K562 (cell line): Measurements from ENCODE around the gene GNAZ. TPM values are rescaled to one million over a fixed set of nuclear protein-coding genes. Genes with fewer than 3 reads are reported as not detected.

Source experiments
- ATAC-seq: fragments of 200-7000 bp; cut with Tn5 transposase; 3 replicates; pipeline ENCODE4 v1.9.1; 2020; ENCODE audit warnings: moderate library complexity
- BruUV-seq: library from RNA; stranded (reverse); fragments of 400-500 nt; replicated peaks from 2 replicates; lab custom pipeline; 2021; lab: Mats Ljungman, UMichigan
- CTCF ChIA-PET: fragments of 300-600 bp; formaldehyde crosslinking; extraction: SDS; loops from one replicate; lab custom pipeline; 2021; ENCODE audit warnings: low intra/inter-chr PET ratio; lab: Yijun Ruan, JAX
- POLR2A ChIA-PET: fragments of 300-600, 350-650 bp; sonication (Branson Sonifier 250); formaldehyde crosslinking; extraction: SDS; loops from one replicate; lab custom pipeline; 2021; ENCODE audit warnings: antibody characterized with exemption, inconsistent platforms; lab: Yijun Ruan, JAX
- DNase-seq, 4 experiments: peaks; one replicate each; pipeline versions ENCODE4 v3.0.0 to v3.0.0-alpha.2; 2011 to 2018; ENCODE audit warnings: low spot score in 3 of 4, mixed read lengths in 3 of 4; ENCODE audit errors: extremely low read depth in 1 of 4
- FAIRE-seq: peaks from 2 replicates; lab custom pipeline; 2011; peaks lifted over from hg19 to GRCh38; lab: Jason Lieb, UNC
- H2AFZ ChIP-seq: 2 replicates; pipeline ENCODE4 v1.6.0; 2011; ENCODE audit warnings: low read depth, low read length, control low read depth, inconsistent platforms
- H3K27ac ChIP-seq: fragments of 200-600 bp; 3 replicates; pipeline ENCODE4 v1.8.0; 2011; ENCODE audit warnings: low read depth, mild to moderate bottlenecking, control low read depth, inconsistent platforms, low read length, moderate library complexity, mixed read lengths; ENCODE audit errors: extremely low read depth
- H3K27me3 ChIP-seq, 2 experiments: fragments of 300-600 bp in 1 of 2; 2 replicates in 1 of 2; 3 replicates in 1 of 2; pipeline versions ENCODE4 v1.6.0 to v1.8.0; 2011; ENCODE audit warnings: inconsistent platforms in 2 of 2, low read length in 2 of 2, mild to moderate bottlenecking in 1 of 2, mixed read lengths in 1 of 2, moderate library complexity in 1 of 2; ENCODE audit not compliant: control insufficient read depth in 2 of 2, insufficient read depth in 2 of 2
- H3K36me3 ChIP-seq: fragments of 300-600 bp; 3 replicates; pipeline ENCODE4 v1.8.0; 2011; ENCODE audit warnings: mild to moderate bottlenecking, low read length, inconsistent platforms; ENCODE audit not compliant: control insufficient read depth, insufficient read depth
- H3K4me1 ChIP-seq, 2 experiments: fragments of 200-600 bp in 1 of 2; replicated peaks in 1 of 2; 2 replicates in 1 of 2; 3 replicates in 1 of 2; pipeline versions ENCODE4 v1.5.1 to v1.8.0; 2011; ENCODE audit warnings: inconsistent platforms in 2 of 2, low read length in 2 of 2, mild to moderate bottlenecking in 1 of 2, mixed read lengths in 1 of 2, moderate library complexity in 1 of 2; ENCODE audit not compliant: control insufficient read depth in 2 of 2, insufficient read depth in 2 of 2
- H3K4me2 ChIP-seq: 2 replicates; pipeline ENCODE4 v1.6.1; 2011; ENCODE audit warnings: low read length, control low read depth, inconsistent platforms, mixed read lengths; ENCODE audit not compliant: insufficient read depth
- H3K4me3 ChIP-seq: fragments of 200-600 bp; sonication (generic), shearing (Covaris generic); 2 replicates; pipeline ENCODE4 v1.5.1; 2016; ENCODE audit warnings: control low read depth, inconsistent platforms
- H3K79me2 ChIP-seq: fragments of 200-600 bp; 3 replicates; pipeline ENCODE4 v1.8.0; 2011; ENCODE audit warnings: low read length, inconsistent platforms; ENCODE audit not compliant: control insufficient read depth, insufficient read depth
- H3K9ac ChIP-seq, 2 experiments: 2 replicates each; pipeline versions ENCODE4 v1.6.0 to v1.6.1; 2011; ENCODE audit warnings: low read depth in 2 of 2, low read length in 2 of 2, control low read depth in 1 of 2, inconsistent platforms in 1 of 2, mild to moderate bottlenecking in 1 of 2, mixed read lengths in 1 of 2; ENCODE audit not compliant: insufficient read depth in 1 of 2
- H3K9me1 ChIP-seq: one replicate; pipeline ENCODE4 v1.6.0; 2011; ENCODE audit warnings: inconsistent platforms, mild to moderate bottlenecking, low read length, moderate library complexity; ENCODE audit not compliant: control insufficient read depth, insufficient read depth
- H3K9me3 ChIP-seq: replicated peaks from 2 replicates; pipeline ENCODE4 v1.5.1; 2011; ENCODE audit warnings: low read depth, low read length, inconsistent platforms; ENCODE audit not compliant: control insufficient read depth, insufficient read depth
- H4K20me1 ChIP-seq: replicated peaks from 2 replicates; pipeline ENCODE4 v1.6.1; 2011; ENCODE audit warnings: low read length, inconsistent platforms, mixed read lengths; ENCODE audit not compliant: control insufficient read depth, insufficient read depth
- CHD1 ChIP-seq: fragments of 200-600 bp; sonication (generic); IDR thresholded peaks from one replicate; pipeline ENCODE4 v1.6.1; 2012; ENCODE audit warnings: mild to moderate bottlenecking, moderate library complexity, low read length, inconsistent platforms
- E2F6 ChIP-seq, 2 experiments: IDR thresholded peaks; 2 replicates each; pipeline ENCODE4 v1.6.1; 2011; ENCODE audit warnings: borderline replicate concordance in 1 of 2, control low read depth in 1 of 2, low read depth in 1 of 2, low read length in 1 of 2, mild to moderate bottlenecking in 1 of 2, mixed read lengths in 1 of 2, moderate library complexity in 1 of 2; ENCODE audit not compliant: insufficient read depth in 1 of 2, insufficient read length in 1 of 2, poor library complexity in 1 of 2, severe bottlenecking in 1 of 2; ENCODE audit errors: extremely low read depth in 1 of 2
- GATA2 ChIP-seq: sonication (generic); formaldehyde crosslinking; IDR thresholded peaks from 2 replicates; pipeline ENCODE4 v1.4.0; 2020; ENCODE audit warnings: mild to moderate bottlenecking, missing genetic modification reagents
- HMGXB4 ChIP-seq: sonication (generic); formaldehyde crosslinking; IDR thresholded peaks from 2 replicates; pipeline ENCODE4 v1.8.1; 2023; ENCODE audit warnings: mild to moderate bottlenecking, missing genetic modification reagents
- KDM4B ChIP-seq, 2 experiments: fragments of 450-650 bp in 1 of 2; sonication (generic) in 1 of 2; IDR thresholded peaks; 2 replicates each; pipeline ENCODE4 v1.6.1; 2016 to 2017; ENCODE audit warnings: borderline replicate concordance in 2 of 2, antibody characterized with exemption in 1 of 2, low read depth in 1 of 2, mild to moderate bottlenecking in 1 of 2
- MECOM ChIP-seq: fragments of 250-450 bp; sonication (Bioruptor Pico); IDR thresholded peaks from 2 replicates; pipeline ENCODE4 v1.8.0; 2022; ENCODE audit warnings: inconsistent platforms
- NKRF ChIP-seq: fragments of 450-650 bp; IDR thresholded peaks from 2 replicates; pipeline ENCODE4 v1.6.1; 2016; ENCODE audit warnings: borderline replicate concordance
- RB1 ChIP-seq: fragments of 450-650 bp; IDR thresholded peaks from 2 replicates; pipeline ENCODE4 v1.6.1; 2017; ENCODE audit warnings: low read depth, mild to moderate bottlenecking
- TCF7L2 ChIP-seq: fragments of 150-350 bp; IDR thresholded peaks from 2 replicates; pipeline ENCODE4 v1.6.1; 2016; ENCODE audit warnings: low read depth, mild to moderate bottlenecking, low read length, moderate library complexity
- WGBS: fragments of 100-300 bp; shearing (Covaris generic); methylation state at CpG from one replicate; pipeline ENCODE4 v1.1.6; 2016; ENCODE audit warnings: low coverage, mixed read lengths; ENCODE audit not compliant: insufficient coverage; ENCODE audit errors: missing lambda C conversion rate; 5-methylcytosine and 5-hydroxymethylcytosine counted together
- in situ Hi-C: fragments of 300-500 bp; cut with MboI; formaldehyde crosslinking; loops from 4 replicates; pipeline ENCODE4 v1.15.0; 2018; ENCODE audit warnings: inconsistent platforms, mixed read lengths
- intact Hi-C: fragments of 100-400 bp; cut with micrococcal nuclease; formaldehyde crosslinking; loops from 2 replicates; pipeline ENCODE4 v1.14.2; 2022
- polyA plus RNA-seq, 8 experiments: library from polyadenylated mRNA; depleted of rRNA in 4 of 8; stranded (reverse) in 5 of 8; unstranded in 3 of 8; fragments of >200 nt; fragmentation: Nextera tagmentation in 2 of 8; fragmentation: Illumina TruSeq in 1 of 8; extraction: Ambion mirVana in 2 of 8; extraction: Trizol in 1 of 8; gene quantifications; 2 replicates each; pipeline versions ENCODE4 v1.2.1 to v1.2.3, GENCODE V29; 2011 to 2014; ENCODE audit warnings: inconsistent platforms in 1 of 8, missing spikeins in 1 of 8
- total RNA-seq, 7 experiments: library from RNA; depleted of rRNA in 6 of 7; stranded (reverse); fragments of >200 nt in 6 of 7; fragmentation: Illumina TruSeq in 2 of 7; extraction: Trizol in 2 of 7; gene quantifications; 2 replicates each; pipeline versions ENCODE4 v1.2.1 to v1.2.3, GENCODE V29; 2011 to 2021; ENCODE audit warnings: low replicate concordance in 1 of 7

GNAZ gene
- total and polyA plus RNA-seq, 9 of the 15 experiments (the other 6 are each of a cell fraction or from before 2014, with no cell fraction given) = 0.04 to 0.22 (median 0.13) TPM; not detected in 3

GRCh38 chr22:23085785-23086184 lies 15.5 kb downstream of the GNAZ start:
- CTCF ChIA-PET = interaction anchor here (1.1 kb wide), 1 partner anchor 43 kb away, joined by 3 read pairs; no protein-coding TSS in a partner anchor
- intact Hi-C loops = no loop called here
- POLR2A ChIA-PET = interaction anchor here (0.6 to 9.9 kb wide), 8 partner anchors 13 to 565 kb away, joined by 3 to 178 read pairs (median 4); partner anchors contain the start of genes GNAZ and ZNF280A

More at GRCh38 chr22:23085785-23086184, 15.5 kb downstream of the GNAZ start:
- TF ChIP-seq RB1 (0 out of 2 replicates have a peak, but pooled peaks have one; percentile 24), KDM4B (IDR thresholded peaks at IDR 0.05; ENCODE audit: borderline replicate concordance in 2 of 2, low read depth in 1 of 2) (no peak), MECOM (CRISPR knock-in tag) (no peak), TCF7L2 (0 out of 2 replicates have a peak, but pooled peaks have one; percentile 4), CHD1 (no peak), E2F6 (IDR thresholded peaks at IDR 0.05; ENCODE audit: borderline replicate concordance in 1 of 2, extremely low read depth in 1 of 2, insufficient read depth in 1 of 2, insufficient read length in 1 of 2, low read depth in 1 of 2, low read length in 1 of 2, poor library complexity in 1 of 2, severe bottlenecking in 1 of 2) (no peak), GATA2 (CRISPR knock-in tag) (no peak), HMGXB4 (CRISPR knock-in tag) (peak; percentile 55; the same call in 1 of the 2 replicates), NKRF (no peak)
- TF ChIP-seq, all 486 proteins: peak for 3
- no peaks in the 10 kb centered on the region for H3K79me2 ChIP-seq
- peaks cover 69 to 88% of the 10 kb centered on the region in 2 experiments for H3K27me3 ChIP-seq
- H3K4me1 ChIP-seq = peaks cover 17 to 38% of the 10 kb centered on the region in 2 experiments; a peak in 4 of 5 replicates
- H3K27ac ChIP-seq = no peak overlapping the region
- FAIRE-seq (no peak), ATAC-seq (no peak), DNase-seq (peak in 2 of 4 experiments; percentile 50 to 52)
- H3K4me3 ChIP-seq = no peak overlapping the region
- peak overlapping the region in 1 of 2 experiments; percentile 80; a peak in 1 of 4 replicates for H3K9ac ChIP-seq
- in situ Hi-C loops = no loop called here
- 10% methylated on average over 9 of the region's 9 CpGs for WGBS
- no peaks in the 10 kb centered on the region for H3K9me3 ChIP-seq
- H3K36me3 ChIP-seq = no peaks in the 10 kb centered on the region
- peaks cover 76% of the 10 kb centered on the region for H4K20me1 ChIP-seq
- no TSS peak for BruUV-seq
- H2AFZ ChIP-seq = no peak overlapping the region
- no peak overlapping the region for H3K4me2 ChIP-seq
- peaks cover 27% of the 10 kb centered on the region for H3K9me1 ChIP-seq
